Measurements from ENCODE around the gene SIRT2.

DNA sequence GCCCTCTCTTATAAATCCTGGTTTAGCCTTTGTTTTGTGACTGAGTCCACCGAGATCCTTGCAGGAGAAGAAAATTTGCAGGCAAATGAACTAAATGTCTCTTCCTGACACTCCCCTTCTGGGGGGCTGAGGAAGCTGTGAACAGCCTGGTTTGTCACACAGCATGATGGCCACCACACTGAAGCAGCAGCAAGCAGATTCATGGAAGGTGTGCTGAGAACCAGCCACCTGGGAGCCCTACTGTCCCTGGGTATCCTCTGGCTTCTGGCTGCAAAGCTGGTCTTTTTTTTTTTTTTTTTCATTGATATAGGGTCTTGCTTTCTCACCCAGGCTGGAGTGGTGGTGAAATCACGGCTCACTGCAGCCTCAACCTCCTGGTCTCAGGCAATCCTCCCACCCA is 42.6 kb upstream of the SIRT2 start:
- TF ChIP-seq, protein P1, sequence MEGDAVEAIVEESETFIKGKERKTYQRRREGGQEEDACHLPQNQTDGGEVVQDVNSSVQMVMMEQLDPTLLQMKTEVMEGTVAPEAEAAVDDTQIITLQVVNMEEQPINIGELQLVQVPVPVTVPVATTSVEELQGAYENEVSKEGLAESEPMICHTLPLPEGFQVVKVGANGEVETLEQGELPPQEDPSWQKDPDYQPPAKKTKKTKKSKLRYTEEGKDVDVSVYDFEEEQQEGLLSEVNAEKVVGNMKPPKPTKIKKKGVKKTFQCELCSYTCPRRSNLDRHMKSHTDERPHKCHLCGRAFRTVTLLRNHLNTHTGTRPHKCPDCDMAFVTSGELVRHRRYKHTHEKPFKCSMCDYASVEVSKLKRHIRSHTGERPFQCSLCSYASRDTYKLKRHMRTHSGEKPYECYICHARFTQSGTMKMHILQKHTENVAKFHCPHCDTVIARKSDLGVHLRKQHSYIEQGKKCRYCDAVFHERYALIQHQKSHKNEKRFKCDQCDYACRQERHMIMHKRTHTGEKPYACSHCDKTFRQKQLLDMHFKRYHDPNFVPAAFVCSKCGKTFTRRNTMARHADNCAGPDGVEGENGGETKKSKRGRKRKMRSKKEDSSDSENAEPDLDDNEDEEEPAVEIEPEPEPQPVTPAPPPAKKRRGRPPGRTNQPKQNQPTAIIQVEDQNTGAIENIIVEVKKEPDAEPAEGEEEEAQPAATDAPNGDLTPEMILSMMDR (conservative IDR thresholded peaks at IDR 0.05; ENCODE audit: low read length): no peak
- TF ChIP-seq EZH2phosphoT487 (IDR thresholded peaks at IDR 0.05; ENCODE audit: borderline replicate concordance, low read depth, low read length): no peak
